GM06990 (cell line): ENCODE measurements around the gene AFF1.

ENCODE experiments used
- DNase-seq: peaks from one replicate; pipeline ENCODE4 v3.0.0-alpha.2; 2011; ENCODE audit not compliant: insufficient read length; ENCODE audit errors: extremely low read depth
- H3K27me3 ChIP-seq: replicated peaks from 2 replicates; pipeline ENCODE4 v1.6.0; 2011; ENCODE audit warnings: low read length; ENCODE audit not compliant: control insufficient read depth, insufficient read depth
- H3K36me3 ChIP-seq: 2 replicates; pipeline ENCODE4 v1.5.1; 2011; ENCODE audit warnings: low read length; ENCODE audit not compliant: control insufficient read depth, insufficient read depth
- H3K4me3 ChIP-seq: replicated peaks from 2 replicates; pipeline ENCODE4 v1.5.1; 2011; ENCODE audit warnings: low read depth, mild to moderate bottlenecking, control low read depth, low read length
- CTCF ChIP-seq: IDR thresholded peaks from 2 replicates; pipeline ENCODE4 v1.5.1; 2011; ENCODE audit warnings: low read length, control low read depth, mild to moderate bottlenecking, inconsistent platforms; ENCODE audit not compliant: insufficient read depth, poor library complexity, severe bottlenecking

Gene AFF1

DNA sequence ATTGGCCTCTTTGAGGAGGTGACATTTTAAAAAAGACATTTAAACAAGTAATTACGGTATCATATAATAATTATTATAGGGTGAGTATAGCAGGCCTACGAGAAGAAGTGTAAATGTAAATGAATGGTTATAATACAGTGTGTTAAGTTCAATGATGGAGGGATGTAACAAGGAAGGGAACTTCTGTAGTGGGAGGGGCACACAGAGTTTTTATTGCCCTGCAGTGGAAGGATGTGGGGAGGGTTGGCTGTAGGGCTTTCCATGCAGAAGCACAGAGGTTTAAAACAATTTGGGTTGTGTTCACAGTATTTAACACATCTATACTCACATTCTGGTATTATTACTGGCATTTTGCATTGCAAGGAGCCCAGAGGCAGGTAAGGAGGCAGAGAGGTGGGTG lies 41.1 kb downstream of the AFF1 start:
- DNase-seq, result no peak
- TF ChIP-seq CTCF, result no peak
- H3K27me3 ChIP-seq, result no peaks in the 10 kb centered on the region
- H3K36me3 ChIP-seq, result no peaks in the 10 kb centered on the region
- H3K4me3 ChIP-seq, result no peak overlapping the region

DNA sequence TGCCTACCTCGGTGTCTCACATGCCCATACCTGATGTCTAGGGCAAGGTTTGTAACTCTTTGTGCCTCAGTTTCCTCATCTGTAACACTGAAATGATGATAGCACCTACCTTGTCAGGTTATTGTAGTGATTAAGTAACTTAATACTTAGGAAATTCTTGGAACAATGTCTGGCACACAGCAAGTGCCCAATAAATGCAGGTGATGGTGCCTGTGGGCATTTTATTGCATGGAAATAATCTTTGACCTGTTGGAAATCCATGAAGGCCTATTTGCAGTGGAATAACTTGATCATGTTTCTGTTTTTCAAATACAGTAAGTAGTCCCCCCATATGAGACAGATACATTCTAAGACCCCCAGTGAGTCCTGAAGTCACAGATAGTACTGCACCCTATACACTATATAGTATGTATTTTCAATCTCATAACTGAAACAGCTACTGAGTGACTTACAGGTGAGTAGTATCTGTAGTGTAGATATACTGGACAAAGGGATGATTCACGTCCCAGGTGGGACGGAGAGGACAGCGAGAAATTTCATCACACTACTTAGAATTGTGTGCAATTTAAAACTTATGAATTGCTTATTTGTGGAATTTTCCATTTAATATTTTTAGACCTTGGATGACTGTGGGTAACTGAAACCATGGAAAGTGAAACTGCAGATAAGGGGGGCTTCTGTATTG lies 42.1 kb downstream of the AFF1 start:
- TF ChIP-seq CTCF, result no peak
- H3K36me3 ChIP-seq, result no peaks in the 10 kb centered on the region
- DNase-seq, result no peak

DNA sequence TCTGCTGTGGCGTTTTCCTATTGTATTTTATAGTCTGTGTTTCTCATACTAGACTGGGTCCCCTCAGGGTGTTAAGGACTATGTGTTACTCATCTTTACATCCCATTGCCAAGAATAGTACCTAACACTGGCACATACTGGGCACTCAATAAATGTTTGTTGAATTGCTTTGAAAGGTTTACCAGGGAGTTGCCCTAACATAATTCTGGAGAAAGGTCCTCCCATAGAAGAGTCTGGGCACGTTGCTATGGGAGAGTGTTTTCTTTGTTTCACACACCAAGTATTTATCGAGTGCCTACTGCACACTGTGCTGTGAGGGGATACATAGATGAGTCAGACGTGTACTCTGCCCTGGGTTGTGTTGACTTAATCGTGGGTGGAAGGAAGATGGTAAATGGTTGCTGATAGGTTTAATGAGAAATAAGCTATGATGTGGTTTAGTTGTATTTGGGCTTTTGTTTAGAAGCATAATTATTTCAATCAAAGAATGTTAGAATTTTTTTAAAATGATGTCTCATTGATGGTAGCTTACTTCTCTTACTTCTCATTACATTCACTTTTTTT lies 42.9 kb downstream of the AFF1 start:
- Histone ChIP-seq H3K27me3 (no peaks in the 10 kb centered on the region), H3K36me3 (no peaks in the 10 kb centered on the region), H3K4me3 (no peak overlapping the region)
- no peak for DNase-seq
- no peak for TF ChIP-seq CTCF

More for the DNA sequence above, 42.1 kb downstream of the AFF1 start:
- Histone ChIP-seq H3K27me3 (no peaks in the 10 kb centered on the region), H3K4me3 (no peak overlapping the region)

DNA sequence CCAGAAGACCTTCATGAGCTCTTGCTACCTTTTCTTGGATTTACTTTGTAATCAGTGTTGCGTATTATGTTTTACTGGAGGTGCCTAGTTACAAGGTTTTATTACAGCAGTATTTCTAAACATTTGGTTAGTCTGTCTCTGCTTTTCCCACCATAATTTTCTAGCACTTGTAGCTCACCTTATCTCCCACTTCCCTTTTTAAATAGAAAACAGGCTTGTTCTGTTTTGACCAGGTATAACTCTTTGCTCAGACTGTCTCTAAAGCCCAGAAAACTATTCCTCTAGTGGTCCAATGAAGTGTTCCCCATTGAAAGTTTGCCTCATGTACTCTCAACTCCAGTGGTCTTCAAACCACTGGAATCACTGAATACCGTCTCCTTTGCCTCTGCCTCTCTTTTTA lies 43.9 kb downstream of the AFF1 start:
- no peaks in the 10 kb centered on the region for H3K36me3 ChIP-seq
- no peak overlapping the region for H3K4me3 ChIP-seq
- TF ChIP-seq CTCF, result no peak

GRCh38 chr4:86980230-86980629 lies 45.4 kb downstream of the AFF1 start:
- DNase-seq, result no peak
- no peaks in the 10 kb centered on the region for H3K27me3 ChIP-seq
- H3K36me3 ChIP-seq, result no peaks in the 10 kb centered on the region

More for the DNA sequence above, 43.9 kb downstream of the AFF1 start:
- H3K27me3 ChIP-seq, result no peaks in the 10 kb centered on the region
- DNase-seq, result no peak

More at GRCh38 chr4:86980230-86980629, 45.4 kb downstream of the AFF1 start:
- no peak overlapping the region for H3K4me3 ChIP-seq
- no peak for TF ChIP-seq CTCF
